H1 (cell line): ENCODE results near the gene SMYD3.

ENCODE experiments used
- CHD2 ChIP-seq: IDR thresholded peaks from 2 replicates; pipeline ENCODE4 v1.6.1; 2012; ENCODE audit warnings: low read length, improper control_type of control experiment
- POLR2A ChIP-seq, 2 experiments: IDR thresholded peaks; 1 replicate in 1 of 2; 2 replicates in 1 of 2; pipeline ENCODE4 v1.6.1; 2011; ENCODE audit warnings: low read depth in 2 of 2, low read length in 2 of 2, mild to moderate bottlenecking in 2 of 2; ENCODE audit errors: control extremely low read depth in 1 of 2
- TAF1 ChIP-seq: IDR thresholded peaks from 2 replicates; pipeline ENCODE4 v1.6.1; 2011; ENCODE audit warnings: mild to moderate bottlenecking, low read depth, low read length
- TF ChIP-seq, protein P1 (sequence below), 3 experiments: IDR thresholded peaks; 1 replicate in 2 of 3; 2 replicates in 1 of 3; pipeline versions ENCODE4 v1.5.1 to v1.6.1; 2011; ENCODE audit warnings: low read length in 3 of 3, mild to moderate bottlenecking in 3 of 3, inconsistent platforms in 2 of 3, low read depth in 1 of 3, moderate library complexity in 1 of 3; ENCODE audit not compliant: insufficient read depth in 1 of 3; ENCODE audit errors: control extremely low read depth in 1 of 3

DNA sequence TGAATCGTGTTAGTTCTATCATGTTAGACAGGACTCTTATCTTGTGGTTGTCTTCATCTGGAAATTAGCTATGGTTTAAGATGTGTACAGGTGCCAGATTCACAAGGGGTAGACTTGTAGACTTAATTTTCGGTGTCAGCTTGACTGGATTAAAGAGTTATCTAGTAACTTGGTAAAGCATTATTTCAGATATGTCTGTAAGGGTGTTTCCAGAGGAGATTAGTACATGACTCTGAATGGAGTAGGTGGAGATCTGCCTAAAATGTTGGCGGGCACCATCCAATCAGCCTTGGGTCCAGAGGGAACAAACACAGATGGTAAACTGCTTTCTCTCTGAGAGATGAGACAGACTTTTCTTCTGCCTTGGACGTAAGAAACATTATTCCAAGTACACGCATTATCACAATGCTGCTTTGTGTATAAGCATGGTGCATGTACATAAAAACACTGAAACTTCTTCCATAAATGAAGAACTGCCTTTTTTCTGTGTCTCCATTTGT is 434.6 kb downstream of the SMYD3 start:
- TF ChIP-seq TAF1 (no peak), POLR2A (IDR thresholded peaks at IDR 0.05; ENCODE audit: control extremely low read depth in 1 of 2, low read depth in 2 of 2, low read length in 2 of 2) (no peak), CHD2 (no peak)
- TF ChIP-seq, protein P1, sequence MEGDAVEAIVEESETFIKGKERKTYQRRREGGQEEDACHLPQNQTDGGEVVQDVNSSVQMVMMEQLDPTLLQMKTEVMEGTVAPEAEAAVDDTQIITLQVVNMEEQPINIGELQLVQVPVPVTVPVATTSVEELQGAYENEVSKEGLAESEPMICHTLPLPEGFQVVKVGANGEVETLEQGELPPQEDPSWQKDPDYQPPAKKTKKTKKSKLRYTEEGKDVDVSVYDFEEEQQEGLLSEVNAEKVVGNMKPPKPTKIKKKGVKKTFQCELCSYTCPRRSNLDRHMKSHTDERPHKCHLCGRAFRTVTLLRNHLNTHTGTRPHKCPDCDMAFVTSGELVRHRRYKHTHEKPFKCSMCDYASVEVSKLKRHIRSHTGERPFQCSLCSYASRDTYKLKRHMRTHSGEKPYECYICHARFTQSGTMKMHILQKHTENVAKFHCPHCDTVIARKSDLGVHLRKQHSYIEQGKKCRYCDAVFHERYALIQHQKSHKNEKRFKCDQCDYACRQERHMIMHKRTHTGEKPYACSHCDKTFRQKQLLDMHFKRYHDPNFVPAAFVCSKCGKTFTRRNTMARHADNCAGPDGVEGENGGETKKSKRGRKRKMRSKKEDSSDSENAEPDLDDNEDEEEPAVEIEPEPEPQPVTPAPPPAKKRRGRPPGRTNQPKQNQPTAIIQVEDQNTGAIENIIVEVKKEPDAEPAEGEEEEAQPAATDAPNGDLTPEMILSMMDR (IDR thresholded peaks at IDR 0.05; ENCODE audit: control extremely low read depth in 1 of 3, insufficient read depth in 1 of 3, low read depth in 1 of 3, low read length in 3 of 3) = no peak
